M059J (cell line): ENCODE measurements around the gene AMBN. TPM values are rescaled to one million over a fixed set of nuclear protein-coding genes. Genes with fewer than 3 reads are reported as not detected.

Experiments used
- DNase-seq: peaks from one replicate; pipeline ENCODE4 v3.0.0-alpha.2; 2012; ENCODE audit warnings: low read depth
- total RNA-seq: library from RNA; depleted of rRNA; stranded (reverse); fragments of >200 nt; shearing (Covaris generic); gene quantifications from 2 replicates; pipeline ENCODE4 v1.2.3, GENCODE V29; 2014; rRNA removed

Gene AMBN
- total RNA-seq = not detected in 2 replicates

DNA sequence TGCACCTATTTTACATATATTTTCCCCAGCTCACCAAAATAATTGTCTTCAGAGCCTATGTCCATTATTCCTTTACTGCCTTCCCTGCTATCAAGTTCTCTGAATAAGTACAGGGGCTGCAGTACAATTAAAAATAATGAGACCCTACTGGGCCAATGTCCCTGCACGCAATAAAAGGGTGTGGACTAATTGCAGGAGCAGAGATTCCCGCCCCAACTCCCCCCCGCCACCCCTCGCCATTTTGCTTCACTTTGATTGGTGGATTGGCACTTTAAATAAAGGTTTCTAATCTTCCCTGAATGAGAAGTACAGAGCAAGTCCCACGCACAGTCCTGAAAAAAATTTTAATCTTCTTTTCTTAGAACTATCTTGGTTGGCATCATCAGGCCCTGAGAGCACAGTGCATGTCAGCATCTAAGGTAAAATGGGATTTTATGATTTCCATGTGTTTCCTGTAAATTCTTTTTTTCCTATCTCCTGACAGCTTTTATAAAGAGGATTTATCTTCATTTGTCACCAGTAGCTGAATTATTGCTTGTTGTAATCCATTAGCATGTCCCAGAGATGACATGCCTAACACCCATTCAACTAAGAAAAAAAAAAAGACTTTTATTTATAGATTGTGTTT, at the start of gene AMBN:
TSS of gene AMBN (plus strand) at position 302 of the 628 bp plus-strand sequence. CDS start at position 405, 103 bp downstream.
- DNase-seq = no peak

- DNase-seq = peak; percentile 31
These were observed 47.7 kb upstream of the AMBN start for GRCh38 chr4:70544279-70544868.

GRCh38 chr4:70556856-70557255, 35.2 kb upstream of the AMBN start:
- peak; percentile 37 for DNase-seq

DNA sequence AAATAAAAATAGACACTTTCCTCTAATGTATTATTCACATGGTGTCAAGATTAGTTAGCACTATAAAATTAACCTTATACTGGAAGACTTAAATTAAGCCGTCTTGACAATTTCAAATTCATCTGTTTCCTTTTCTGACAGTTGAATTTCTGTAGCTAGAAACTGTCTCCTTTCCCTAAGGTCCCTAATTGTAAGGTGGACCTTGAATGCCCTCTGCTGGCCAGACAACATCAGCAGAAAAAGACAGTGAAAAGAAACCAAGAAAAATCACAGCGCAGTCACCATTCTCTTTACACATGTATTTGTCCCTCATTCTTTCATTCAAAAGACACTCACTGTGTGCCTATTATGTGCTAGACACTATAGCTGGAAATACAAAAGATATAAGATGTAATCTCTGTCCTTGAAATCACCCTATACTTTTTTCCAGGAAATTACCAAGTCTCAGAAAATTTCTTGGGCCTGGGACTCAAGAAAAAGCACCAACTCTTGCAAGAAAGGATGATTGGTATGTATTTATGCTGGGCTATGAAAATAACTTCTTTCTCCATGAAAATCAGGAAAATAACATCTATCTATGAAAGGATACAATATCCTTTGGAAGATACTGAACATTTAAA, 32.7 kb upstream of the AMBN start:
- DNase-seq = peak; percentile 55

GRCh38 chr4:70559924-70560323, 32.1 kb upstream of the AMBN start:
- no peak for DNase-seq

GRCh38 chr4:70564033-70564432, 28.0 kb upstream of the AMBN start:
- DNase-seq = no peak

GRCh38 chr4:70570796-70571195, 21.3 kb upstream of the AMBN start:
- DNase-seq = no peak

DNA sequence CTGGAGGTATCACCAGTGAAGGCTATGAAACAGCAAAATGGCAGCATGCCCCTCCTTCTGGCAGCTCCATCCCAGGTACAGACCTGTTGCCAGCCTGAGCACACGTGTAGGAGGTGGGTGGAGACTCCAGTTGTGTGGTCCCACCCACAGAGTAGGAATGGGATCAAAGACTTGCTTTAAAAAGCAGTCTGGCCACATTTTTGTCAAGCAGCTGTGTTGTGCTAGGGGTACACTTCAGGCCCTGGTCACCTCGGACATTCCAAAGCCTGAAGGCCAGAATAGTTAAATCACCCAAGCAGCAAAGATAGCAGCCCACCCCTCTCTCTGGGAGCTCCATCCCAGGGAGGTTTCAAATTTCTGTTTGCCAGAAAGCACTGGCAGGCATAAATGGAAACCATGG, 20.3 kb upstream of the AMBN start:
- DNase-seq = no peak

GRCh38 chr4:70575964-70576363, 16.1 kb upstream of the AMBN start:
- no peak for DNase-seq

- DNase-seq = no peak
These were observed 14.7 kb upstream of the AMBN start for GRCh38 chr4:70577220-70577927.

DNA sequence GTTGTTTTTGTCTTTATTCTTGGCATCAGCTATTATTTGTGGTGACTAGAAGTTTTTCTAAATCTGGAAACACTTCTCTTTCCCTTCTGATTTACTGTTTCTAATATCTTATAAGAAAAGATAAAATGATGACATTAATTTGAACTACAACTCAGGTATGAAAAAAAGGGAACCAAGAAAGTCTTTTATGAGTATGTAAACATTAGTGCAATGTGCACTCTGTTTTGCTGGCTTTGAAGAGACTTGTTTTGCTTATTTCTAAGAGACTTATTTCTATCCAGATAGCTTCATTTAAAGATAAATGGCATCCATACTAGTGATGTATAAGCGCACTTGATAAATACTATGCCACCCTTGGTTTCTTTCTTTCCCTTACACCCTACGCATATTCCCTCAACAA, 10.1 kb upstream of the AMBN start:
- no peak for DNase-seq

GRCh38 chr4:70583952-70584834, 7.9 kb upstream of the AMBN start:
- peak; percentile 26 for DNase-seq

- no peak for DNase-seq
These were observed 5.2 kb upstream of the AMBN start for GRCh38 chr4:70586841-70587240.

- DNase-seq = no peak
These were observed 2.3 kb upstream of the AMBN start for GRCh38 chr4:70589785-70590184.

DNA sequence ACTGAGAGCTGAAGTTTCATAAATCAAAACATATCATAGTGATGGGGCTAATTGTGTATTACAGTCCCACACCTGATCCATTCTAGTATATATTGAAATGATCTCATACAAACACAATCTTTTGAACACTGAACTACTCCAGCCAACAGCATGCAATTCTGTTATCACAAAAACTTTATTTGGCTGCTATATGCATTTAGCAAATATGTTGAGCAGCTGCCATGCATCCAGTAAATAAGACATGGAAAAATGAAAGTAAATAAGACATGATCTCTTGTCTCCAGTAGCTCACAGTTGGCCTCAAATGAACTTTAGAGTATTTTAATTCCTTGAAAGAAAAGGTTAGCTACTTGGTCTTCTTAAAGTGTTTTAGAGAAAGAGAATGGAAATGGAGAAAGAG, 2.1 kb downstream of the AMBN start:
- DNase-seq = no peak

DNA sequence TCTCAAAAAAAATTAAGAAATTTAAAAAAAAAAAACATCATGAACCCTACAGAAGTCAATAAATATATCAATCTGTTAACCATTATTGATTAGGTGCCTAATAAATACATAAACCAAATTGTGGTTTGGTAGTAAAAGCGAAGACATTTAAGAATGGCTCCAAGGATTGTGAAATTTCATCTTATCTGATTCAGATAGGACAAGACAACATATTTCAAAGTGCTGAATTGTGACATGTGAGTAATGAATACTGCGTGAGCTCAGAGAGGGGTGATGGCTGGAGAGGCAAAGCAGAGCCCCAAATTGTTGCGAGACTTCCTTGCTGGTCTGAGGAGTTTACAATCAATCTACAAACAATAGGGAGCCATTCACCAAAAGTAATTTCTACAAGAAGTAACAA, 8.2 kb downstream of the AMBN start:
- no peak for DNase-seq

DNA sequence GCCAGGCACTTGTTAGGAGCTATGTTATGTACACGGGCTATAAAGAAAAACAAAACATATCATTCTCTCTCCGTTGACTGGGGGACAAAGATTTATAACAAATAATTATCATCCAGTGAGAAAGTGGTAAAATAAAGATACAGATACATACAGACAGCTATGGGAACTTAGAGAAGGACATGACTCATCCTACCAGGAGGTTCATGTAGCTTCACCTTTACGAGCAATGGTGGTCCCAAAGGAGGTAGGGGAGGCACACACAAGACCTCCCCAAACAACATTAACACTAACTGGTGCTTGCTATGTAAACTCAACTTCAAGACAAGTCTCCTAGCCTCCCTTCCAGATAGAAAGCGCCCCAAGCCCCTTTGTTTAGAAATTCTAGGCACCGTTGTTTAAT, 8.9 kb downstream of the AMBN start:
- DNase-seq = no peak

DNA sequence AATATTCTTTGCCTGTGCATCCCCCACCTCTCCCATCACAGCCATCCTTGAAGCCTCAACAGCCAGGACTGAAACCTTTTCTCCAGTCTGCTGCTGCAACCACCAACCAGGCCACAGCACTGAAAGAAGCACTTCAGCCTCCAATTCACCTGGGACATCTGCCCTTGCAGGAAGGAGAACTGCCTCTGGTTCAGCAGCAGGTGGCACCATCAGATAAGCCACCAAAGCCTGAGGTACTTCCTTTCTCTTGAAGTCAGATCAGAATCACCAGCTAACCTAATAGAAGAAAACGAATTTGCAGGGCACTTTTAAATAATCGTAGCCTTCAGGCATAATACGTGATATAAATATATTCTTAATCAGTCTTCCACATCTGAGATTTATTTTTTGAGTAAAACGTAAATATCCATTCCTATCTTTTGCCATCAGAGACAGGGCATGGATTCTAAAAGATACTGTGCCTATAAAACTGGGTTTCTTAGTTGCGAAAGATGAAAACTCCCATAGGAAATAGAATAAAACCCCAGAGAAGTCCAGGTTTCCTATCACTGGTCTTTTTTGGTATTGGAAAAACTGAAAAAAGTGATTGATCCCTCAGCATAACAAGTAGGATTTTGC, 9.5 kb downstream of the AMBN start:
- peak; percentile 69 for DNase-seq

DNA sequence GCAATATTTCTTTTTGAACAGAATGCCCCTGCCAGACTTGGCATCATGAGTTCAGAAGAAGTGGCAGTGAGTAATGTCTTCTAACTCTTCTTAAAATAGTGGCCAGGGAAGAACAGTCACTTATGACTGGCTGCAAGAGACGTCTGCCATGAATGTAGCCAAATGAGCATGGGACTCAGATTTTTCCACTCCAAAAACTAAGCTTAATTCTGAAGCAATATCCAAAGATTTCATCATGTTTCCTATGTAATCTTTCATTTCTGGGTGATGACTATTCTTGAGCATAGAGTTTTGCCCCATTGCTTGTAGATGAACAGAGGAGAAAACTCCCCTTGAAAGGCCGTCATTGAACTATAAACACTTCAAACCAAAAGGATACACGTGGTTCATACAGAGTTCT, 11.8 kb downstream of the AMBN start:
- DNase-seq = no peak

- DNase-seq = peak; percentile 71
These were observed 14.4 kb downstream of the AMBN start for GRCh38 chr4:70606459-70606858.

DNA sequence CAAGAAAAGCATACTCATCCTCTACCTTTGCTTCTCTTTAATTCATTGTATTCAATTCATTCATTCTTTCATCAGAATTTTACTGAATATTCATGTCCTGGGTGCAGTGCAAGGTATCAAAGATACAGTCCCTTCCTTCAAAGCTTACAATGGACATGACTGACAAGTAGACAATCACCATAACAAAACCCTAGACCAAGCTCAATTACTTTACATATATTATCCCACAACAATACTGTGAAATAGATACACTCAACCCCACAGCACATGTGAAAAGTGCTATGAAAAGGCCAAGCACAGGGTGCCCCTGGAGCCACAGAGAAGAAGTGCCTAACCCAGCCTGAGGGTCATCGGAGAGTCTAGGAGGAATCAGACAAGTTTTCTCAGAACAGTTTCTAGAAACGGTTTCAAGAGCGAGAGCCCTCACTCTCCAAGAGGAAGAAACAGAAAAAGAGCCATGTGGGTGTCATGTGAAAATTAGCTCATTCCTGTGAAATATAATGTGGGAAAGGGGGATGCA, 15.3 kb downstream of the AMBN start:
- no peak for DNase-seq
